GM12891 (cell line): Measurements from ENCODE around the gene WDR4.

Source experiments
- POLR2A ChIP-seq: IDR thresholded peaks from 2 replicates; pipeline ENCODE4 v1.6.1; 2011; ENCODE audit warnings: low read depth, low read length, control low read depth
- POLR2AphosphoS5 ChIP-seq: IDR thresholded peaks from 2 replicates; pipeline ENCODE4 v1.6.1; 2011; ENCODE audit warnings: low read depth, low read length, control low read depth
- SPI1 ChIP-seq: IDR thresholded peaks from 2 replicates; pipeline ENCODE4 v1.6.1; 2011; ENCODE audit warnings: low read depth, low read length, control low read depth
- TAF1 ChIP-seq: IDR thresholded peaks from 2 replicates; pipeline ENCODE4 v1.6.1; 2011; ENCODE audit warnings: low read depth, low read length, control low read depth

GRCh38 chr21:42844411-42845113 lies 34.8 kb downstream of the WDR4 start:
- TF ChIP-seq POLR2AphosphoS5 (no peak), TAF1 (no peak), POLR2A (no peak), SPI1 (no peak)
